Measurements from ENCODE around the gene SFRP4. TPM values are rescaled to one million over a fixed set of nuclear protein-coding genes. Genes with fewer than 3 reads are reported as not detected.

Gene SFRP4
- polyA plus RNA-seq, 1 of the 3 experiments (the other 2 are of a cell fraction) = not detected

GRCh38 chr7:37920305-37920848, 3.8 kb upstream of the SFRP4 start, which contains the start of gene EPDR1 (continued):
- TF ChIP-seq, protein P1, sequence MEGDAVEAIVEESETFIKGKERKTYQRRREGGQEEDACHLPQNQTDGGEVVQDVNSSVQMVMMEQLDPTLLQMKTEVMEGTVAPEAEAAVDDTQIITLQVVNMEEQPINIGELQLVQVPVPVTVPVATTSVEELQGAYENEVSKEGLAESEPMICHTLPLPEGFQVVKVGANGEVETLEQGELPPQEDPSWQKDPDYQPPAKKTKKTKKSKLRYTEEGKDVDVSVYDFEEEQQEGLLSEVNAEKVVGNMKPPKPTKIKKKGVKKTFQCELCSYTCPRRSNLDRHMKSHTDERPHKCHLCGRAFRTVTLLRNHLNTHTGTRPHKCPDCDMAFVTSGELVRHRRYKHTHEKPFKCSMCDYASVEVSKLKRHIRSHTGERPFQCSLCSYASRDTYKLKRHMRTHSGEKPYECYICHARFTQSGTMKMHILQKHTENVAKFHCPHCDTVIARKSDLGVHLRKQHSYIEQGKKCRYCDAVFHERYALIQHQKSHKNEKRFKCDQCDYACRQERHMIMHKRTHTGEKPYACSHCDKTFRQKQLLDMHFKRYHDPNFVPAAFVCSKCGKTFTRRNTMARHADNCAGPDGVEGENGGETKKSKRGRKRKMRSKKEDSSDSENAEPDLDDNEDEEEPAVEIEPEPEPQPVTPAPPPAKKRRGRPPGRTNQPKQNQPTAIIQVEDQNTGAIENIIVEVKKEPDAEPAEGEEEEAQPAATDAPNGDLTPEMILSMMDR (IDR thresholded peaks at IDR 0.05) = peak; percentile 40
- TF ChIP-seq EP300 (IDR thresholded peaks at IDR 0.05; ENCODE audit: borderline replicate concordance in 1 of 2, low read depth in 1 of 2, low read length in 1 of 2) (no peak; a peak in 1 of 4 replicates), GABPA (IDR thresholded peaks at IDR 0.05; ENCODE audit: low read depth) (peak; percentile 46), EZH2phosphoT487 (IDR thresholded peaks at IDR 0.05; ENCODE audit: borderline replicate concordance, low read depth) (no peak), FOXM1 (IDR thresholded peaks at IDR 0.05; ENCODE audit: low read depth) (no peak), JUND (IDR thresholded peaks at IDR 0.05) (no peak), FOSL2 (IDR thresholded peaks at IDR 0.05; ENCODE audit: borderline replicate concordance, low read depth) (no peak), FOXJ3 (CRISPR knock-in tag; IDR thresholded peaks at IDR 0.05) (no peak), RFX5 (IDR thresholded peaks at IDR 0.05; ENCODE audit: low read length) (no peak), TAF1 (IDR thresholded peaks at IDR 0.05; ENCODE audit: borderline replicate concordance, low read depth, low read length) (no peak)

DNA sequence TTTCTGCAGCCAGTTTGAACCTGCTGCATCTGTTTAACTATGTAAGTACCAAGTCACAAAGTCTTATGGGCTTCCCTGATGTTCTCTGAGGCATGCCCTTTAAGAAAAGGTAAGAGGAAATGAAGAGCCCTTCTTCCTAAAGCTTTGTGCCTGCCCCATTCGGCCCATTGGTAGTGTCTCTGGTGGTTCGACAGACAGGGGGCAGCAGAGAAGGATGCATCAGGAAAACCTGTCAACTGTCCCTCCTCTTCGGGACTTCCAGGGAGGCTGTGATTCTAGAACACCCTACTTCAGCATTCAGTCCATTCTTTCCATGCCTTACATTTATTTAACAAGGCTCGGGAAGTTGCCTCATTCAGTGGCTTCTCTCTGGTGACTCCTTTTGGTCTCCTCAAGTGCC, 1.9 kb upstream of the SFRP4 start:
- CTCF ChIA-PET = interaction anchor here (0.7 to 16.2 kb wide), 15 partner anchors 9 to 456 kb away, joined by 3 to 280 read pairs (median 5); no protein-coding TSS in a partner anchor

More for the DNA sequence above, 1.9 kb upstream of the SFRP4 start:
- Histone ChIP-seq H3F3A (replicated peaks; ENCODE audit: insufficient read depth) (no peaks in the 10 kb centered on the region), H3K27me3 (ENCODE audit: insufficient read depth) (peaks cover 39% of the 10 kb centered on the region; the same call in 1 of the 2 replicates), H3K9me3 (no peaks in the 10 kb centered on the region), H4K20me1 (ENCODE audit: insufficient read depth) (no peaks in the 10 kb centered on the region), H3K79me2 (ENCODE audit: insufficient read depth) (peaks cover 6% of the 10 kb centered on the region; the same call in 1 of the 2 replicates), H3K9me2 (no peaks in the 10 kb centered on the region), H3K4me2 (no peak overlapping the region), H3K9ac (no peak overlapping the region), H3K4me1 (ENCODE audit: control insufficient read depth in 1 of 2, insufficient read depth in 2 of 2, low read depth in 1 of 2, low read length in 1 of 2) (peaks cover 0 to 30% of the 10 kb centered on the region in 2 experiments; a peak in 2 of 4 replicates), H3K4me3 (ENCODE audit: low read depth in 2 of 2, low read length in 1 of 2) (no peak overlapping the region), H2AFZ (ENCODE audit: low read depth) (no peak overlapping the region), H3K27ac (ENCODE audit: low read depth in 2 of 2, low read length in 1 of 2) (no peak overlapping the region), H3K36me3 (replicated peaks in 1 of 2; ENCODE audit: control insufficient read depth in 1 of 2, insufficient read depth in 2 of 2, low read length in 1 of 2) (no peaks in the 10 kb centered on the region)
- 61% methylated on average over 4 of the region's 4 CpGs for WGBS (ENCODE audit: low lambda C conversion rate)
- TF ChIP-seq, protein P2, sequence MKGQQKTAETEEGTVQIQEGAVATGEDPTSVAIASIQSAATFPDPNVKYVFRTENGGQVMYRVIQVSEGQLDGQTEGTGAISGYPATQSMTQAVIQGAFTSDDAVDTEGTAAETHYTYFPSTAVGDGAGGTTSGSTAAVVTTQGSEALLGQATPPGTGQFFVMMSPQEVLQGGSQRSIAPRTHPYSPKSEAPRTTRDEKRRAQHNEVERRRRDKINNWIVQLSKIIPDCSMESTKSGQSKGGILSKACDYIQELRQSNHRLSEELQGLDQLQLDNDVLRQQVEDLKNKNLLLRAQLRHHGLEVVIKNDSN (IDR thresholded peaks at IDR 0.05; ENCODE audit: borderline replicate concordance, low read depth) = no peak
- TF ChIP-seq POLR2AphosphoS5 (IDR thresholded peaks at IDR 0.05; ENCODE audit: low read depth, low read length) (no peak), ELF1 (IDR thresholded peaks at IDR 0.05) (no peak), JUND (IDR thresholded peaks at IDR 0.05) (no peak)
- TF ChIP-seq, protein P1 (IDR thresholded peaks at IDR 0.05) = no peak
- POLR2A ChIA-PET = no interaction called here
- DNase-seq = no peak

Measured in SK-N-SH (cell line).